HCT116 (cell line): Measurements from ENCODE around the gene CEP120. TPM values are rescaled to one million over a fixed set of nuclear protein-coding genes. Genes with fewer than 3 reads are reported as not detected.

Experiments
- ATAC-seq: fragments of 200-7000 bp; cut with Tn5 transposase; 2 replicates; pipeline ENCODE4 v1.9.1; 2020; ENCODE audit warnings: mild to moderate bottlenecking, moderate library complexity
- BruUV-seq: library from RNA; stranded (reverse); fragments of 400-500 nt; replicated peaks from 2 replicates; lab custom pipeline; 2021; lab: Mats Ljungman, UMichigan
- CTCF ChIA-PET: fragments of 300-600 bp; sonication (Branson Sonifier 250); formaldehyde crosslinking; loops from one replicate; lab custom pipeline; 2021; ENCODE audit warnings: antibody characterized with exemption; lab: Charles Lee
- POLR2A ChIA-PET: fragments of 300-600, 350-600 bp; sonication (Branson Sonifier 250); formaldehyde crosslinking; loops from one replicate; lab custom pipeline; 2021; ENCODE audit warnings: antibody characterized with exemption; lab: Charles Lee
- RAD21 ChIA-PET, 2 experiments: fragments of 300-600 bp; sonication (Branson Sonifier 250); formaldehyde crosslinking; loops; one replicate each; lab custom pipeline; 2023; ENCODE audit warnings: low total read pairs in 2 of 2; ENCODE audit not compliant: uncharacterized antibody in 2 of 2, unreplicated experiment in 2 of 2, low non-redundant PET in 1 of 2; lab: Charles Lee
- DNase-seq: peaks from one replicate; pipeline ENCODE4 v3.0.0-alpha.2; 2010; ENCODE audit warnings: low read depth, low spot score
- H2AFZ ChIP-seq: fragments of 200-600 bp; shearing (Covaris generic), sonication (generic); 2 replicates; pipeline ENCODE4 v1.6.1; 2017; ENCODE audit warnings: low read depth, mixed run types, mixed read lengths, antibody characterized with exemption, low read length; ENCODE audit not compliant: poor library complexity, severe bottlenecking
- H3K27ac ChIP-seq: 2 replicates; pipeline ENCODE4 v1.5.1; 2012; ENCODE audit warnings: low read depth, low read length
- H3K27me3 ChIP-seq: fragments of 200-600 bp; sonication (generic); 2 replicates; pipeline ENCODE4 v1.6.1; 2016; ENCODE audit warnings: mixed run types, low read length, mixed read lengths; ENCODE audit not compliant: insufficient read depth
- H3K36me3 ChIP-seq, 2 experiments: fragments of 200-500 bp in 1 of 2; fragments of 200-600 bp in 1 of 2; sonication (Bioruptor generic) in 1 of 2; sonication (generic) in 1 of 2; 2 replicates each; pipeline versions ENCODE4 v1.5.1 to v1.6.1; 2014 to 2016; ENCODE audit warnings: low read length in 2 of 2, inconsistent platforms in 1 of 2, mixed read lengths in 1 of 2, mixed run types in 1 of 2; ENCODE audit not compliant: insufficient read depth in 2 of 2, control insufficient read depth in 1 of 2
- H3K4me1 ChIP-seq, 2 experiments: fragments of 200-600 bp in 1 of 2; sonication (generic) in 1 of 2; 2 replicates each; pipeline versions ENCODE4 v1.5.1 to v1.6.1; 2012 to 2017; ENCODE audit warnings: low read length in 2 of 2, inconsistent platforms in 1 of 2, mild to moderate bottlenecking in 1 of 2, mixed read lengths in 1 of 2, mixed run types in 1 of 2, moderate library complexity in 1 of 2; ENCODE audit not compliant: insufficient read depth in 2 of 2, control insufficient read depth in 1 of 2
- H3K4me2 ChIP-seq: fragments of 200-600 bp; sonication (generic); 2 replicates; pipeline ENCODE4 v1.6.1; 2017; ENCODE audit warnings: mixed run types, low read length, mixed read lengths
- H3K4me3 ChIP-seq, 2 experiments: fragments of 200-600 bp in 1 of 2; sonication (generic) in 1 of 2; replicated peaks in 1 of 2; 2 replicates each; pipeline ENCODE4 v1.5.1; 2011 to 2016; ENCODE audit warnings: low read length in 2 of 2, control low read depth in 1 of 2, low read depth in 1 of 2, mild to moderate bottlenecking in 1 of 2, mixed read lengths in 1 of 2, mixed run types in 1 of 2
- H3K79me2 ChIP-seq: fragments of 200-600 bp; sonication (generic); 2 replicates; pipeline ENCODE4 v1.6.1; 2017; ENCODE audit warnings: mild to moderate bottlenecking, mixed run types, low read length, moderate library complexity, mixed read lengths; ENCODE audit not compliant: insufficient read depth
- H3K9ac ChIP-seq: fragments of 200-600 bp; sonication (generic); 2 replicates; pipeline ENCODE4 v1.6.1; 2016; ENCODE audit warnings: low read length, mixed read lengths
- H3K9me2 ChIP-seq: fragments of 200-600 bp; sonication (generic), shearing (Covaris generic); 2 replicates; pipeline ENCODE4 v1.6.1; 2017; ENCODE audit warnings: mixed run types, mild to moderate bottlenecking, moderate library complexity; ENCODE audit not compliant: insufficient read depth
- H3K9me3 ChIP-seq, 2 experiments: fragments of 200-500 bp in 1 of 2; fragments of 200-600 bp in 1 of 2; sonication (Bioruptor generic) in 1 of 2; sonication (generic) in 1 of 2; 2 replicates each; pipeline ENCODE4 v1.6.1; 2014 to 2017; ENCODE audit warnings: low read length in 2 of 2, mixed read lengths in 2 of 2, inconsistent platforms in 1 of 2, low read depth in 1 of 2, mild to moderate bottlenecking in 1 of 2, mixed run types in 1 of 2, moderate library complexity in 1 of 2; ENCODE audit not compliant: control insufficient read depth in 1 of 2, insufficient read depth in 1 of 2
- H4K20me1 ChIP-seq: fragments of 200-600 bp; sonication (generic), shearing (Covaris generic); 2 replicates; pipeline ENCODE4 v1.6.1; 2017; ENCODE audit warnings: mixed run types, mild to moderate bottlenecking, moderate library complexity; ENCODE audit not compliant: insufficient read depth
- ATF3 ChIP-seq: IDR thresholded peaks from 2 replicates; pipeline ENCODE4 v1.6.1; 2012
- CBX3 ChIP-seq: IDR thresholded peaks from 2 replicates; pipeline ENCODE4 v1.6.1; 2012; ENCODE audit warnings: low read depth
- CEBPB ChIP-seq: IDR thresholded peaks from 2 replicates; pipeline ENCODE4 v1.6.1; 2012; ENCODE audit warnings: low read depth
- CTCF ChIP-seq, 3 experiments: fragments of 200-600 bp in 1 of 3; sonication (generic) in 1 of 3; IDR thresholded peaks in 2 of 3; conservative IDR thresholded peaks in 1 of 3; 2 replicates each; pipeline ENCODE4 v1.5.1; 2012 to 2017; ENCODE audit warnings: low read depth in 2 of 3, low read length in 2 of 3, antibody characterized with exemption in 1 of 3, borderline replicate concordance in 1 of 3, control low read depth in 1 of 3, mild to moderate bottlenecking in 1 of 3, mixed read lengths in 1 of 3, mixed run types in 1 of 3, moderate library complexity in 1 of 3; ENCODE audit not compliant: insufficient read depth in 1 of 3
- EGR1 ChIP-seq: IDR thresholded peaks from 2 replicates; pipeline ENCODE4 v1.6.1; 2012; ENCODE audit warnings: low read depth
- ELF1 ChIP-seq: IDR thresholded peaks from 2 replicates; pipeline ENCODE4 v1.6.1; 2012; ENCODE audit warnings: low read depth, borderline replicate concordance
- EZH2 ChIP-seq: fragments of 200-600 bp; sonication (generic); IDR thresholded peaks from 2 replicates; pipeline ENCODE4 v1.6.1; 2017; ENCODE audit warnings: antibody characterized with exemption, mixed run types
- FOSL1 ChIP-seq: IDR thresholded peaks from 2 replicates; pipeline ENCODE4 v1.6.1; 2012; ENCODE audit warnings: low read depth
- JUND ChIP-seq: IDR thresholded peaks from 2 replicates; pipeline ENCODE4 v1.6.1; 2012
- RAD21 ChIP-seq: IDR thresholded peaks from 2 replicates; pipeline ENCODE4 v1.6.1; 2012; ENCODE audit warnings: low read depth, mild to moderate bottlenecking
- SIN3A ChIP-seq: IDR thresholded peaks from 2 replicates; pipeline ENCODE4 v1.6.1; 2012; ENCODE audit warnings: low read depth
- SP1 ChIP-seq: IDR thresholded peaks from 2 replicates; pipeline ENCODE4 v1.6.1; 2012; ENCODE audit warnings: low read depth
- SRF ChIP-seq: IDR thresholded peaks from 2 replicates; pipeline ENCODE4 v1.6.1; 2012; ENCODE audit warnings: low read depth
- TCF7L2 ChIP-seq: IDR thresholded peaks from 2 replicates; pipeline ENCODE4 v1.7.0; 2011; ENCODE audit warnings: borderline replicate concordance, inconsistent platforms; ENCODE audit not compliant: insufficient read depth, insufficient read length; ENCODE audit errors: extremely low read depth
- ZBTB33 ChIP-seq: IDR thresholded peaks from 2 replicates; pipeline ENCODE4 v1.6.1; 2011; ENCODE audit warnings: mild to moderate bottlenecking, low read length, moderate library complexity; ENCODE audit not compliant: insufficient replicate concordance; ENCODE audit errors: extremely low read depth
- ZFX ChIP-seq: fragments of 450-650 bp; IDR thresholded peaks from 2 replicates; pipeline ENCODE4 v1.6.1; 2017
- intact Hi-C: fragments of 100-400 bp; cut with micrococcal nuclease; formaldehyde crosslinking; loops from 2 replicates; pipeline ENCODE4 v1.10.0; 2022
- total RNA-seq: library from RNA; stranded (reverse); gene quantifications from one replicate; pipeline ENCODE4 v1.2.1, GENCODE V29; 2021; ENCODE audit not compliant: unreplicated experiment

The CEP120 gene
- total RNA-seq, 1 experiment from 2014 or later, result 30.2 TPM

- Histone ChIP-seq H3K9me2 (no peaks in the 10 kb centered on the region), H3K27ac (no peak overlapping the region), H3K36me3 (peaks cover 0 to 6% of the 10 kb centered on the region in 2 experiments; a peak in 1 of 4 replicates), H3K9me3 (no peaks in the 10 kb centered on the region), H3K27me3 (no peaks in the 10 kb centered on the region), H3K4me3 (no peak overlapping the region), H3K4me2 (no peak overlapping the region), H3K4me1 (no peaks in the 10 kb centered on the region), H4K20me1 (no peaks in the 10 kb centered on the region), H3K9ac (no peak overlapping the region), H2AFZ (no peak overlapping the region), H3K79me2 (no peaks in the 10 kb centered on the region)
- intact Hi-C loops, result no loop called here
- ATAC-seq (no peak), DNase-seq (no peak)
- no TSS peak for BruUV-seq
- no peak for TF ChIP-seq TCF7L2
- TF ChIP-seq CEBPB, result no peak
- no peak for TF ChIP-seq EGR1
- no peak for TF ChIP-seq ZBTB33
- no peak for TF ChIP-seq EZH2
- ChIA-PET POLR2A (no interaction called here), RAD21 (no interaction called here), CTCF (interaction anchor here (1.4 kb wide), 1 partner anchor 875 kb away, joined by 4 read pairs; no protein-coding TSS in a partner anchor)
These were observed 32.2 kb downstream of the CEP120 start for GRCh38 chr5:123391009-123391408.

- ChIA-PET POLR2A (no interaction called here), RAD21 (no interaction called here), CTCF (no interaction called here)
- Histone ChIP-seq H3K27ac (no peak overlapping the region), H3K4me2 (no peak overlapping the region), H3K9me2 (no peaks in the 10 kb centered on the region), H3K36me3 (peaks cover 3 to 6% of the 10 kb centered on the region in 2 experiments; a peak in 2 of 4 replicates), H3K4me3 (no peak overlapping the region), H3K9me3 (no peaks in the 10 kb centered on the region), H3K9ac (no peak overlapping the region), H2AFZ (no peak overlapping the region), H3K27me3 (no peaks in the 10 kb centered on the region), H4K20me1 (no peaks in the 10 kb centered on the region), H3K4me1 (no peaks in the 10 kb centered on the region), H3K79me2 (no peaks in the 10 kb centered on the region)
- intact Hi-C loops, result no loop called here
- DNase-seq (no peak), ATAC-seq (no peak)
- no TSS peak for BruUV-seq
- TF ChIP-seq RAD21 (no peak), SIN3A (no peak), JUND (no peak), SP1 (no peak), CTCF (IDR thresholded peaks at IDR 0.05 in 2 of 3, conservative IDR thresholded peaks at IDR 0.05 in 1 of 3; ENCODE audit: borderline replicate concordance in 1 of 3, insufficient read depth in 1 of 3, low read depth in 2 of 3, low read length in 2 of 3) (no peak), ATF3 (no peak), ELF1 (no peak), SRF (no peak), TCF7L2 (no peak), CBX3 (no peak), FOSL1 (no peak), EGR1 (no peak), ZFX (no peak), ZBTB33 (no peak), EZH2 (no peak), CEBPB (no peak)
These were observed 33.4 kb downstream of the CEP120 start for GRCh38 chr5:123389794-123390193.
